COLO829 (cell line): Measurements from ENCODE around the gene BET1.

Experiments
- DNase-seq: peaks from one replicate; pipeline ENCODE4 v3.0.0; 2012; ENCODE audit warnings: low spot score

BET1 gene

DNA sequence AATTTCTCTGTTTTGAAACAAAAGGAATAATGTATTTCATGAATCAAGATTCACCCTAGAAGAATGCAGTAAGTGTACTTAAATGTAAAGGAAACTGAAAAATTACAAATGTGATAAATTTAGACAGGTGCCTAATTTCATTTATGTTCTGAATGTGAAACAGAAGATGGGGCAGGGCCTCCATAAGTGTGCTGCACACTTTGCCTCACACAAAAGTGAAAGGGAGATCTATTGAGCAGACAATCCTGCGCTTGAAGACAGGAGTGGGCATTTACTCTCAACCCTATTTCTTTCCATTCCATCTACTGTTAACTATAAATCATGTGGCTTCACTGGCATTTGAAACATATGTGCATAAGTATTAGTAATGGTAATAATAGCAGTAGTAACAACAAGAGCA is 46.4 kb downstream of the BET1 start:
- no peak for DNase-seq

GRCh38 chr7:93955304-93955703 is 48.9 kb downstream of the BET1 start:
- DNase-seq: no peak

DNA sequence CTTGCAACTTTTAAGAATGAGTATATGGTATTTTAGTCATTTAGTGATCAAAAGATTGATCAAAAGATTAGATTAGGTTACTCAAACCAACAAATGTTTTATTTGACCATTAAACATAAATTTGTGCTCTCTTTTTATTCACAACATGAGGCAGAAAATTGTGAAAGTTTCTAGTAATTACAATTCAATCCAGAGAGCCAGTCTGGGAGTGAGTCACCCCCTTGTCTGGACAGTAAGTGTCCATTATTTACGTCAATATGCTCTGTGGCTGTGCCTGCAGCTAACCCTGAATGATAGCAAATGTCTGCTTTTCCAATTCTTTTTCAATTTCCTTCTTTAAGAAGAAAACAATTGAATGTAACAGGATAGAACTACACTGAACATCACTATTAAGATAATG is 54.7 kb downstream of the BET1 start:
- DNase-seq: peak; percentile 42

- DNase-seq: no peak
These were observed 55.3 kb downstream of the BET1 start for GRCh38 chr7:93948873-93949272.

DNA sequence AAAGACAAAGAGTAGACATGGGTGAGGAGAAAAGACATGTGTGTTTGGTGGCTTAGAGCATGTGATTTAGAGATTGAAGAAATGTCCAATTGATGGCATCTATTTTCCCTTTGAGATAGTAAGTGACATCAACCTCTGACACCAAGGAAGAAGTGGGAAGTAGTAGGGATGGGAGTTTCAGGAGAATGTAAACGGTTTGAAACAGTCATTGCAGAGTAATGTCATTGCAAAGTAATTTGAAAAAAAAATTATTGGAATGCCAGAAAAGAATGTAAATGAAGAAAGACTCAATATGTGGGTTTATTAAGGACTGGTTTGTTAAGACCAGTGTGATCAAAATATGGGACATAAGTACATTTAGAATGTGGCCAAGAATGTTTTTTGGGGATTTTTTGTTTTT is 56.0 kb downstream of the BET1 start:
- DNase-seq: no peak

GRCh38 chr7:93945756-93946535 is 58.2 kb downstream of the BET1 start:
- no peak for DNase-seq

DNA sequence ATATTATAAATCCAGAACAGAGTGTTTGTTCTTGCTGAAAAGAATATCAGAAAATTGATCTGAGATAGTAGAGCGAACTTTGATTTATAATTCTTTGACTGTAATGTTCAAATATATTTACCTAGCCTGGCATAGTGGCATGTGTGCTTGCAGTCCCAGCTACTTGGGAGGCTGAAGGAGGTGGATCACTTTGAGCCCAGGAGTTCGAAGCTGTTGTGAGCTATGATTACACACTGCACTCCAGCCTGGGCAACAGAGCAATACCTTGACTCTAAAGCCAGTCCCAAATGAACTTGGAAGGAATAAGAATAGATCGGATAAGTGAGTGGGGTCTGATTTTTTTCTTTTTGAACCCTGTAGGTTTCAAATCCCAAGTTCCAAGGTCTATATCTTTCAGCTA is 59.1 kb downstream of the BET1 start:
- DNase-seq: no peak

DNA sequence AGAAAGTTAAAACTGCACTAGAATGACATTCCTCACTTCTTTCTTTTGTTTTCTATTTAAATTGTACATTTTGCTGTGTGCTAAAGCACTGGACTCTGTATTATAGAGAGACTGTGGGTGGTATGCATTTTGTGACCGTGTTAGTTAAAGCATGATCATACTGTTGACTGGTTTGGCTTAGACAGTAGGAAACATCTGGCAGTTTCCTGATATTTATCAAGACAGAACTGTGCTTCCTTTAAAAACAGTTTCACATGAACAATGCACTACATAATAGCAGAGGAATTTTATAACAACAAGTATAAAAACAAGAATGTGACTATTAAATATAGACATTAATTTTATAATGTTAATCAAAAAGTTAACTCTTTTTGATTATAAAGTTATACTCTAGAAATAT is 59.5 kb downstream of the BET1 start:
- DNase-seq: no peak

DNA sequence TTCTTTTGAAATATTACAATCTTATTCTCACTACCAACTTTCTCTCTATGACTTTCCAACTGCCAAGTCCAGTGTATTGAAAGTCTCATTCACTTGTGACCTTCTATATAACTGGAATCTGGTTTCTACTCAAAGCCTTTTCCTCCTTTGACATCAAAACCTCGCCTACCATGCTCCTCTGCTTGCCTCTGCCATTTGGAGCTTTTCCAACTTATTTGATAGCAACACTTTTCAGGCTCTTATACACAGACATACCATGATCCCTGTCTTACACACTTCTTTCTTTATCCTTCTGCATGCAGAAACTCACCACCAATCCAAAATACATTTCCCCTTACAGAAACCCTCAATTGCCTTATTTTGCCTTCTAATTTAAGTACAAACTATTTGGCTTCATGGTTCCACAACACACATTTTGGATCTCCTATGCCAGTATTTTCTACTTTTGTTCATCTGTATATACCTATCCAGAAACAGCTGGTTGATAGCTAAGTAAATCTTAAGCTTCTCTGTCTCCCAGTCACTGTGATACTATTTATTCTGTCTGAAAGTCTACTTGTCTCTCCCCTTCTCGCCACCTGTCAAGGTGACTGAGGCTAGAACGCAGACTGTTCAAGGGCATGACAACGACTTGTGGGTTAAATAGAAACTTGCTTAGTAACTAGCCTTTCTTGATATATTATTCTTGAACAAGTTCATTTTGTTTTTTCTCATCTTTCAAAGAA is 60.2 kb downstream of the BET1 start:
- no peak for DNase-seq
